Activated CD4-positive, alpha-beta T cell treated with anti-CD3 and anti-CD28 coated beads, Interleukin-2, amount 10 ng/mL, durations not matched to agents 24 days and 14 days (primary cell): ENCODE data around the gene CDHR2. TPM values are rescaled to one million over a fixed set of nuclear protein-coding genes. Genes with fewer than 3 reads are reported as not detected.
A peak's percentile ranks its signal among the peaks of the same experiment; 100 is the strongest.

Experiments used
- DNase-seq: peaks from one replicate; pipeline ENCODE4 v3.0.0; 2022
- H3K27ac Mint-ChIP-seq: one replicate; pipeline ENCODE4 v1.8.0; 2022; ENCODE audit warnings: mild to moderate bottlenecking, mixed read lengths
- H3K27me3 Mint-ChIP-seq: one replicate; pipeline ENCODE4 v1.8.0; 2022; ENCODE audit warnings: mixed read lengths
- H3K36me3 Mint-ChIP-seq: one replicate; pipeline ENCODE4 v1.8.0; 2022; ENCODE audit warnings: low read depth, mild to moderate bottlenecking, mixed read lengths
- H3K4me1 Mint-ChIP-seq: one replicate; pipeline ENCODE4 v1.8.0; 2021; ENCODE audit warnings: mixed read lengths
- H3K4me3 Mint-ChIP-seq: one replicate; pipeline ENCODE4 v1.8.0; 2022; ENCODE audit warnings: mild to moderate bottlenecking, moderate library complexity, mixed read lengths
- H3K9me3 Mint-ChIP-seq: one replicate; pipeline ENCODE4 v1.8.0; 2021; ENCODE audit warnings: mixed read lengths
- intact Hi-C: fragments of 100-400 bp; cut with micrococcal nuclease; formaldehyde crosslinking; loops from one replicate; pipeline ENCODE4 v1.15.1; 2023
- total RNA-seq: library from RNA; stranded (reverse); gene quantifications from 2 replicates; pipeline ENCODE4 v1.2.3, GENCODE V29; 2022

Gene CDHR2
- total RNA-seq, 1 donor from 2014 or later: 0.35 TPM

- Mint-ChIP-seq H3K9me3 (no peaks in the 10 kb centered on the region), H3K27ac (no peak overlapping the region), H3K36me3 (peaks cover 1% of the 10 kb centered on the region), H3K27me3 (peaks cover 3% of the 10 kb centered on the region), H3K4me3 (no peak overlapping the region), H3K4me1 (peaks cover 45% of the 10 kb centered on the region)
- no peak for DNase-seq
- intact Hi-C loops: no loop called here
These were observed 8.7 kb downstream of the CDHR2 start for GRCh38 chr5:176557846-176558245.

DNA sequence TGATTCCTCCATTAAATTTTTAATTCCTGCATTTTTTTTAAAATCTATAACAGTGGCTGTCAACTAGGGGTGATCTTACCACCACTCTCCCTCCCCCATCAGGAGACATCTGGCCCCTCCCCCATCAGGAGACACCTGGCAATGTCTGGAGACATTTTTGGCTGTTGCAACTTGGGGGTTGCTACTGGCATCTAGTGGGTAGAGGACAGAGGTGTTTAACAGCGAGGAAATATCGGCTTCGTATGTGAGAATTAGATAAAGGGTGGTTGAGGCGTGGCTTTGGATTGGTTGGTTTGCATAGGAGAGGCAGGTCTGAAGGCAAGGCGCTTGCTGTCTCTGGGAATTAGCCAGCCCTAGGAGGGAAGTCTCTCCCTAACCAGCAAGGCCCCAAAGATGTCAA, 10.5 kb downstream of the CDHR2 start:
- Mint-ChIP-seq H3K36me3 (peaks cover 1% of the 10 kb centered on the region), H3K9me3 (no peaks in the 10 kb centered on the region), H3K4me3 (no peak overlapping the region), H3K4me1 (peaks cover 33% of the 10 kb centered on the region), H3K27ac (no peak overlapping the region), H3K27me3 (peaks cover 3% of the 10 kb centered on the region)
- intact Hi-C loops: no loop called here
- no peak for DNase-seq

- no peak overlapping the region for H3K4me3 Mint-ChIP-seq
- H3K27me3 Mint-ChIP-seq: peaks cover 3% of the 10 kb centered on the region
- peaks cover 1% of the 10 kb centered on the region for H3K36me3 Mint-ChIP-seq
- intact Hi-C loops: no loop called here
- no peak overlapping the region for H3K27ac Mint-ChIP-seq
- H3K4me1 Mint-ChIP-seq: peaks cover 26% of the 10 kb centered on the region
- no peaks in the 10 kb centered on the region for H3K9me3 Mint-ChIP-seq
- DNase-seq: no peak
These were observed 11.2 kb downstream of the CDHR2 start for GRCh38 chr5:176560364-176560763.

DNA sequence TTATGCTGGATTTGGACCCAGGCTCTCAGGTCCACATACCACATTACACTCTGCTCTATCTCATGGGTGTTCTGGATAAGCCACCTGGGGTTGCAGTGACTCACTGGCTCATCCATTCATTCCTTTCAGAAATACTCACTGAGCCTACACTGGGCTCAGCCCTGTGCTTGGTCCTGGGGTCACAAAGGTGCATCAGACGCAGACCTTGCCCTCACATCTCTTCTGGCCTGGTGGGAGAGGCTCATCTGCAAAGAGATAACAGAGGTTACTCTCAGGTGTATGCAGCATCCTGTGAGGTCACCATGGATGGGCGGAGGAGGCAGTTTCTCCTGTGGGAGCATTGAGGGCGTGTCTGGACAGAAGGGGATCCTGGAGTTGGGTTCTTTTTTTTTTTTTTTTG, 12.1 kb downstream of the CDHR2 start:
- Mint-ChIP-seq H3K4me1 (peaks cover 23% of the 10 kb centered on the region), H3K36me3 (peaks cover 1% of the 10 kb centered on the region), H3K27ac (no peak overlapping the region), H3K27me3 (peaks cover 3% of the 10 kb centered on the region), H3K4me3 (no peak overlapping the region), H3K9me3 (no peaks in the 10 kb centered on the region)
- intact Hi-C loops: no loop called here
- no peak for DNase-seq

DNA sequence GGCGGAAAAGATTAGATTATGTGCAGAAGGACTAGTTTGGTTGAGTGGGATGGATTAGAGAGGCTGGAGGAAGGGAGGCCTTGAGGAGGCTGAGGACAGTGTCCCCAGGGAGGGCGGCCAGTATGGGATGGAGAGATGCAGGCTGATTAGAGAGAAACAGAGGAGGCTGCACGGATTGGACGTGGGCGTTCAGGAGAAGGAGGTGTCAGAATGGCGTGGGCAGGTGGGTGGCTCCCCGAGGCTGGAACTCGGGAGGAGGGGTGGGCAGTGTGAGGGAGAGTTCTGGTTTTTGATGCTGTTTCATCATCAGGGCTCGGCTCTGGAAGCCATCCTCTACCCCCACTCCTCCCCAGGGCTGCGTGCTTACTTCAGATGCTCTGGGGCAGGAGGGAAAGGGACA, 13.0 kb downstream of the CDHR2 start:
- DNase-seq: no peak
- peaks cover 3% of the 10 kb centered on the region for H3K27me3 Mint-ChIP-seq
- no peaks in the 10 kb centered on the region for H3K9me3 Mint-ChIP-seq
- intact Hi-C loops: no loop called here
- H3K27ac Mint-ChIP-seq: no peak overlapping the region
- no peaks in the 10 kb centered on the region for H3K36me3 Mint-ChIP-seq
- H3K4me3 Mint-ChIP-seq: no peak overlapping the region
- peaks cover 18% of the 10 kb centered on the region for H3K4me1 Mint-ChIP-seq

DNA sequence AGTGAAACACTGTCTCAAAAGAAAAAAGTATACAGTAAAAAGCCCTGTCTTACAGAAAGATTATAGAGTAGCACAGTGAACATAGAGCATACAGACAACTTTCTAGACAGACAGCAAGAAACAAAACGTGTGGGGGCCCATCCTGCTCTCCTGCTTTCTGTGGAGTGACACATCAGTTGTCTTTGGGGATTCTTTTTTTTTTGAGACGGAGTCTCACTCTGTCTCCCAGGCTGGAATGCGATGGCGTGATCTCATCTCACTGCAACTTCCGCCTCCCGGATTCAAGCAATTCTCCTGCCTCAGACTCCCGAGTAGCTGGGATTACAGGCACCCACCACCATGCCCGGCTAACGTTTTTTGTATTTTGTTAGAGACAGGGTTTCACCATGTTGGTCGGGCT, 14.9 kb downstream of the CDHR2 start:
- Mint-ChIP-seq H3K4me1 (peaks cover 18% of the 10 kb centered on the region), H3K36me3 (no peaks in the 10 kb centered on the region), H3K4me3 (no peak overlapping the region), H3K27ac (no peak overlapping the region), H3K27me3 (peaks cover 3% of the 10 kb centered on the region), H3K9me3 (no peaks in the 10 kb centered on the region)
- no peak for DNase-seq
- intact Hi-C loops: no loop called here

GRCh38 chr5:176565760-176566288, 16.7 kb downstream of the CDHR2 start:
- no peaks in the 10 kb centered on the region for H3K9me3 Mint-ChIP-seq
- peaks cover 6% of the 10 kb centered on the region for H3K4me1 Mint-ChIP-seq
- intact Hi-C loops: no loop called here
- DNase-seq: no peak
- no peaks in the 10 kb centered on the region for H3K36me3 Mint-ChIP-seq
- no peak overlapping the region for H3K27ac Mint-ChIP-seq
- H3K27me3 Mint-ChIP-seq: peaks cover 3% of the 10 kb centered on the region
- no peak overlapping the region for H3K4me3 Mint-ChIP-seq

GRCh38 chr5:176568657-176569056, 19.5 kb downstream of the CDHR2 start:
- DNase-seq: no peak
- intact Hi-C loops: no loop called here
- Mint-ChIP-seq H3K36me3 (no peaks in the 10 kb centered on the region), H3K4me1 (peaks cover 3% of the 10 kb centered on the region), H3K9me3 (no peaks in the 10 kb centered on the region), H3K27ac (no peak overlapping the region), H3K27me3 (peaks cover 9% of the 10 kb centered on the region), H3K4me3 (no peak overlapping the region)

DNA sequence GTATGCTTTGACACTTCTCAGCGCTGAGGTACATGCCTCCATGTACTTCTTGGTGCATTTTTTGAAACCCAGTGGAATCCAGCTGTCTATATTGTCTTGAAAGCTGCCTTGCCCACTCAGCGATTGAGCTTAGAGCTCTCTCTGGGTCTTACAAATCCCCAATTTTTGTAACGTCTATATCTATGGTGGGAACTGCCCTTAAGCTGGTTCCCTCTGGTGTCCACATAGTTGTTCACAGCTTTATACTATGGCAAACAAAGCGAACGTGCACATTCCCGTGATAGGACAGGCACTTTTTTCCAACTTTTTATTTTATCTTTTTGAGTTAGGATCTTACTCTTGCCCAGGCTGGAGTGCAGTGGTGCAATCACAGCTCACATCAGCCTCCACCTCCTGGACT, 20.9 kb downstream of the CDHR2 start:
- no peak for DNase-seq
- Mint-ChIP-seq H3K27me3 (peaks cover 9% of the 10 kb centered on the region), H3K4me1 (peaks cover 8% of the 10 kb centered on the region), H3K9me3 (no peaks in the 10 kb centered on the region), H3K36me3 (no peaks in the 10 kb centered on the region), H3K4me3 (no peak overlapping the region), H3K27ac (no peak overlapping the region)
- intact Hi-C loops: no loop called here

- intact Hi-C loops: loop anchor here (1.0 kb wide), 3 partner anchors 46 to 157 kb away; partner anchors contain the start of genes CLTB and TSPAN17
These were observed 24.6 kb downstream of the CDHR2 start for GRCh38 chr5:176573564-176574296.

DNA sequence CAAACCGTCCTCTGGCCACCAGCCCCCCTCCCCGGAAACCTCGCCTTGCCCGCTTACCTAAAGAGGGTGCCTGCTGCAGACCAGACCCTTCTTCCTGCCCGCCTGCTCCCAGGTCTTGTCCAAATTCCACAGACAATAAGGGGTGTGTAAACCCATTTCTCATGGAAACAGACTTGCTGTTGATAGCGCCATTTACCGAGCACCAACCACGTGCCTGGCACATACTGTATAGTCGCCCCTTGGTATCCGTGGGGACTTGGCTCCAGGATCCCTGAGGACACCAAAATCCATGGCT, 25.1 kb downstream of the CDHR2 start:
- Mint-ChIP-seq H3K4me1 (peaks cover 6% of the 10 kb centered on the region), H3K27me3 (peaks cover 9% of the 10 kb centered on the region), H3K36me3 (no peaks in the 10 kb centered on the region), H3K9me3 (no peaks in the 10 kb centered on the region), H3K27ac (no peak overlapping the region), H3K4me3 (no peak overlapping the region)
- DNase-seq: no peak
- intact Hi-C loops: loop anchor here (1.0 kb wide), 3 partner anchors 45 to 158 kb away; partner anchors contain the start of genes CLTB and TSPAN17

More at GRCh38 chr5:176573564-176574296, 24.6 kb downstream of the CDHR2 start:
- H3K9me3 Mint-ChIP-seq: no peaks in the 10 kb centered on the region
- DNase-seq: peak; percentile 93
- peaks cover 6% of the 10 kb centered on the region for H3K4me1 Mint-ChIP-seq
- no peak overlapping the region for H3K27ac Mint-ChIP-seq
- no peak overlapping the region for H3K4me3 Mint-ChIP-seq
- H3K27me3 Mint-ChIP-seq: peaks cover 9% of the 10 kb centered on the region
- H3K36me3 Mint-ChIP-seq: no peaks in the 10 kb centered on the region

GRCh38 chr5:176575066-176575465, 25.9 kb downstream of the CDHR2 start:
- Mint-ChIP-seq H3K9me3 (no peaks in the 10 kb centered on the region), H3K4me1 (peaks cover 6% of the 10 kb centered on the region), H3K27me3 (peaks cover 9% of the 10 kb centered on the region), H3K27ac (no peak overlapping the region), H3K36me3 (no peaks in the 10 kb centered on the region), H3K4me3 (no peak overlapping the region)
- intact Hi-C loops: no loop called here
- no peak for DNase-seq

DNA sequence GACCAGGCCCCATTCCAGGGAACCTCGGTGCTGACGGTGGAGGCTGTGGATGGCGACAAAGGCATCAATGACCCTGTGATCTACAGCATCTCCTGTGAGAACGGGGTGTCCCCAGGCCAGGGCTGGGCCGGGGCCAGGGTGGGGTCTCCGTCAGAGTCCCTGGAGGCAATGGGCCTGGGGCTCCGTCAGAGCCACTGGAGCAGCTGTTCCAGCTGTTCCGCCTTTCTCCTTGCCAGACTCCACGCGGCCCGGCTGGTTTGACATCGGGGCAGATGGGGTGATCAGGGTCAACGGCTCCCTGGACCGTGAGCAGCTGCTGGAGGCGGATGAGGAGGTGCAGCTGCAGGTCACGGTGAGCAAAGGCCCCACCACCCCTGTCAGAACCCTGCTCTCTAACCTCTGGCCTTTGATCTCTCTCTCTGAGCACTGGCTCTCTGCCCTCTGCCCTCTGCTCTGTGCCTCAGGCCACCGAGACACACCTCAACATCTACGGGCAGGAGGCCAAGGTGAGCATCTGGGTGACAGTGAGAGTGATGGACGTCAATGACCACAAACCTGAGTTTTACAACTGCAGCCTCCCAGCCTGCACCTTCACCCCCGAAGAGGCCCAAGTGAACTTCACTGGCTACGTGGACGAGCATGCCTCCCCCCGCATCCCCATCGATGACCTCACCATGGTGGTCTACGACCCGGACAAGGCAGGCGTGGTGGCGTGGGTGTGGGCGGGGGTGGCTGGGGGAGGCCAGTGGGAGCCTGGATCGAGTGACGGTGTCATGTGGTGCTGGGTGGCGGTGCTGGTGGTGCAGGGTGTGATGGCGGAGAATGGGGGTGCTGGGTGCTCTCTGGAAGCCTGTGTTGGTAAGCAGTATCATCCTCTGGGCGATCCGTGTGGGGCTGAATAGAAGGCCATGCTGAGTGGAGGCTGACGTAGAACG, 26.6 kb downstream of the CDHR2 start:
- H3K27ac Mint-ChIP-seq: no peak overlapping the region
- DNase-seq: no peak
- H3K4me3 Mint-ChIP-seq: no peak overlapping the region
- no peaks in the 10 kb centered on the region for H3K9me3 Mint-ChIP-seq
- intact Hi-C loops: no loop called here
- no peaks in the 10 kb centered on the region for H3K36me3 Mint-ChIP-seq
- H3K27me3 Mint-ChIP-seq: peaks cover 9% of the 10 kb centered on the region
- peaks cover 6% of the 10 kb centered on the region for H3K4me1 Mint-ChIP-seq
